Stromal cell of bone marrow (primary cell): ENCODE results near the gene TSR1.

Source experiments
- DNase-seq: peaks from one replicate; pipeline ENCODE4 v3.0.0-alpha.2; 2012; ENCODE audit warnings: low read depth

The TSR1 gene

DNA sequence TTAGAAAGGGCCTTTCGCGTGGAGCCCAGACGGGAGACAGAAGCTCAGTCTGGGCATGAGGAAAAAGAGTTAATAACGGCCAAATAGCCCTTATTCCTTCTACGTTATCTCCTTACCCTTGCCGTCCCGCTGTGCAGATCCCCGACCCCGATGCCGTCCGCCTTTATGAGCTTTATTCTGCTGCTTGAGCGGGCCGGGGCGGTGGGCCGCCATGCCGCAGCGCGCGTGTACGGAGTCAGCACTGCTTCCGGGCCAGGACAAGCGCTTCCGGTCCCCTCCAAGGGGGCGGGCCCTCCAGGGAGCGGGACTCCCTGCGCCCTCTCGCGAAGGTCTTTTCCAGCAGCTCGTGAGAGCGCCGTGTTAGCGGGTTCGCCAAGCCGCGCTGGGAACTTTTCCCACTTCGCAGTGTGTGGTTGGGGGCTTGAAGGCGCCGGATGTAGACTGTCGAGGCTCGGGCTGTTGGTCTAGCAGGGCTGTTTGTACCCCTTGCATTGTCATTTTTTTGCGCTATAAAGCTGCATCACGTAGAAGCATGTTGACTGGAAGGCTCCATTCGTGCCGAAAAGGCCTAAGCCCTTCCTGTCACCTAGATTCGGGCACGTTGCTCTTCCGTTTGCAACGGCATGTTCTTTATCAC, at the start of gene TSR1:
Gene TSR1, minus strand, starts transcription at position 243 of the 637 bp plus-strand sequence. Its CDS starts 30 bp downstream, at position 213.
- DNase-seq: peak; percentile 85

DNA sequence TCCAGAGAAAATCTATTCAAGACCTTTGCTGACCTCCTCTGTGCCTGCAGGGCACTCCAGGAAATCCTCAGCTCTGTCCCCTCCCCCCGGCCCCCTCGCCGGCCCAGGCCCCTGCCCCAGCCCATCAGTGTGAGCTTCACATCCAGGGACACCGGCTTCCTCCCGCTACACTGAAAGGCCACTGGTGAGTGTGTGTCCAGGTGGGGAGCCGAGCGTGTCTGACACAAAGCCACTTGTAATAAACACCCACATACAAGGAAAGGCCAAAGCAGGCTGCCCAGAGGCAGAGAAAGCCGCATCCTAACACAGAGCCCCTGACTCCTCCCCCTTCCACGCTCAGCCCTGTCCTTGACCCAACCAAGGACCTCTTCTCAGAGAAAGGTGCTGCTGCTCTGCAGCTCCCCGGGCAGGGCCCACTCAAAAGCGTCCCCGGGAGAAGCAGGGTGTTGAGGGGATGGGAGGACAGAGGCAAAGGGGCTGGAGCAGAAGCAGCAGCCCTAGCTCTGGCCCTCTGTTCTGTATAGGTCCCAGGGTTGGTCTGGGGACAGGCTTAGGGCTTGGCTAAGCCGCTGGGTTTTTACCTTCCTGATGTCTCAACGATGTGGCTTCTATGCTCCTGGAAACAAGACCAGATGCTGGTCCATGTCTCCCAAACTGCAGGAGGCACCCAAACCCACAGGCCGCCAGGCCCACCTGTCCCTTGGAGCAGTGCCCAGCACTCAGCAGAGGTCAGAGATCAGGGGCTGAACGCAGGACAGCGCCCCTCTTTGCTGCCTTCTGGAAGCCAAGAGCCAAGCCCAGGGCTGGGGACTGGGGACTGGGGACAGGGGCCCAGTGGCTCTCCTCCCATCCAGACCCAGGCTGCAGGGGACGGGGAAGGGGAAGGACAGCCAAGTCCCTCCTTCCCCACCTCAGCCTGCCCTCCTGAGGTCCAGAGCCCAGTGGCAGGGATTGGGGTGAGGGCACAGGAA, 49.3 kb upstream of the TSR1 start:
- no peak for DNase-seq

DNA sequence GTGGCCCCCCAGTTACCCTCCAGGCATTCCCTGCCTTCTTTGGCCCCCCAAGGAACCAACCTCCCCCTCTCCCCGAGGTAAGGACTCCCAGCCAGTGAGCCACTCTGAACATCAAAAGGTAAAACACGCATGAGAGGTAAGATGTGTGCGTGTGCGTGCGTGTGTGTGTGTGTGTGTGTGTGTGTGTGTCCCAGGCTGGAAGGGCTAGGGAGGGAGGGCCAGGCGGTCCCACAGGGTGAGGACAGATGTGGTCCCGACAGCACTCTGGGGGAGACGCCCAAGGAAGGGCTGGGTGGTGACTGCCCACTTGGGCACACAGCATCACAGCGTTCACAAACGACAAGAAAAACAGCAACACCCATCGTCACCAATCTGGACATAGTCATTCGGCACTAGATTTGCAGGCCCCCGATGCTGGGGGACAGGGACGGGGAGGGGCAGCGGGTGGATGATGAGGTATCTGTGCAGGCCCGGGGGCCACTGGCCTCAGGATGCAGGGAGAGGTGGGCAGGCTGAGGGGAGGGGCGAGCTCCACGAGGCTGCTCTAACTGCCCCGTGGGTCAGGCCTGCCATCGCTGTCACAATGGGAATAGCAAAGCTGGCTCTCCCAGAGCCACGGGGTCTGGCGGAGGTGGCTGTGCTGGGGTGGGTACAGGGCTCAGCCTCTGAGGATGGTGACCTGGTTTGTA, 48.3 kb upstream of the TSR1 start:
- no peak for DNase-seq

DNA sequence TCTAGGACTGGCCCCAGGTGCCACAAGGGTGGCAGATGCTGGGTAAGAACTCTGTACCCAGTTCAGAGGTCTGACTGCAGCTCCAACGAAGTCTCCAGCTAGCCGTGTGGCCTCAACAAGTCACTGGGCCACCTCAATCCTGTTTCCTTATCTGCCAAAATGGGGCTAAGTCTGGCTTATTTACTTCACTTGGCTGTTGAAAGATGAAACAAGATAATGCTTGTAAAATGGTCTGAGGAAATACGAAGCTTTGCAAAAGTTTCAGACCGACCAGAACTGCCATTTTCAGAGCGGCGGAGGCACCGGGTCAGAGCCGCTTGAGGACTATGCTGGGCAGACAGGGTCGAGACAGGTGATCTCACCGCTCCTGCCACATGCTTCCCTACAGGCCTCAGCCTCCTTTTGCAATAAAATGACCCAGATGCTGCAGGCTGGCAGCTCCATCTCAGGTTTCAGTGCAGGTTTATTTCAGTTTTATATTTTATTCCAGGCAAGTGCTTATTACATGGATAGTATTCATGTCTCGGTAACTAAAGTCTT, 47.4 kb upstream of the TSR1 start:
- no peak for DNase-seq

DNA sequence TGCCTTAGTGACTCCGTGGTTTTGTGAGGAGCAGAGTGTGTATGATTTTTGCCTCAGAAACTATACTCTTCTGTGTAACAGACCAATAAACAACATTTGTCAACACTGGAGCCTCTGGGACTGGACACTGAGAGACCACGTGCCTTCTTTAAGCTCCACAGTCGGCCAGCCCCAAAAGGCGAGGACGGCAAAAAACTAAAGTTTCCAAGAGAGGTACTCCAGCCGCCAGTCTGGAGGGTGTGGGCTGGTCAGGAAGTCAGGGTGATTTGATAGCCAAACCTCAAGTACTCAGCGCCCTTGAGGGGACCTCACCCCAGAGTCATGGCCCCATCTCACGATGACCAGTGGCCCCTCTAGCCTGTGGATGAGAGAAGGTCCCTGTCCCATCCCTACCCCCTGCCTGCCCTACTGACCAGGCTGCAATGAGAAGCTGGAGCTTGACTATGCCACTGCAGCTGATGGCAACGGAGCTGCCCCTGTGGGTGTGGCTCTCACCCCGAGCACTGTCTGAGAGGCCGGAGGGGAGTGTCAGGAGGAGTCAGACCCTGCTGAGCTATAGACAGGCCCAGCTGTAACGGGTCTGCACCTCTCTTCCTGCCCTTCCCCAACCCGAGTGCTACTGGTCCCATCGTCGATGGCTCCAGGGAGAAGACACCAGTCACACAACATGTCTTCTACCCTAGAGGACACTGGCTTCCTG, 44.8 kb upstream of the TSR1 start:
- no peak for DNase-seq

DNA sequence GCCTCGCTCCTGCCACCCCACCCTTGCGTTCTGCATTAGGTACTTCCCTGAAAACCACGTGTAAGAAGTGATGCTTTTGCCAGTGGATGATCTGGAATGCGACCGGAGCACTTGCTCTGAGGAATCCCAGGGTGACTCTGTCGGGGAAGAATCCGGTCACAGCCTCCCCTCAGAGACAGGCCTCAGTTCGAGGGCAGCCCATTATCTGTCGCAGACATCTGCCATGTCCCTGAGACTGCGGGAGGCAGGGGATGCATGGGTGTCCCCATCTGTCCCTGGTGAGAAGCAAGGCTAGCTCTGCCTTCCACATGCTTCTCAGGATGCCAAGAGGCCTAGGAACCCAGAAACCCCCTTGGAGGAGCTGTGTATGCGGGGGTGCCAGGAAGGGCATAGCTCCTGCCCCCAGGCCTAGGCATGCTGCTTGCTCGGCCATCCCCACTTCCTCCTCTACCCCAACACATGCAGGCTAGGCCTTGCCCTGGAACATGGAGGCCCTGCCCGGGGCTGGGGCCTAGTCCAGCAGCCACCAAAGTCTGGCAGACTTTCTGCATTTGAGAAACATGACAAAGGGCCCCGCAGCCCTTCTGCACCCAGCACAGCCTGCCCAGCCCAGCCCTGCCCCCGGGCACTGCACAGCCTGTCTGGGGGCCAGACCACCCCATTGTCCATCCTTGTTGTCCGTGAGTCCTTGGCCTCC, 44.1 kb upstream of the TSR1 start:
- no peak for DNase-seq

DNA sequence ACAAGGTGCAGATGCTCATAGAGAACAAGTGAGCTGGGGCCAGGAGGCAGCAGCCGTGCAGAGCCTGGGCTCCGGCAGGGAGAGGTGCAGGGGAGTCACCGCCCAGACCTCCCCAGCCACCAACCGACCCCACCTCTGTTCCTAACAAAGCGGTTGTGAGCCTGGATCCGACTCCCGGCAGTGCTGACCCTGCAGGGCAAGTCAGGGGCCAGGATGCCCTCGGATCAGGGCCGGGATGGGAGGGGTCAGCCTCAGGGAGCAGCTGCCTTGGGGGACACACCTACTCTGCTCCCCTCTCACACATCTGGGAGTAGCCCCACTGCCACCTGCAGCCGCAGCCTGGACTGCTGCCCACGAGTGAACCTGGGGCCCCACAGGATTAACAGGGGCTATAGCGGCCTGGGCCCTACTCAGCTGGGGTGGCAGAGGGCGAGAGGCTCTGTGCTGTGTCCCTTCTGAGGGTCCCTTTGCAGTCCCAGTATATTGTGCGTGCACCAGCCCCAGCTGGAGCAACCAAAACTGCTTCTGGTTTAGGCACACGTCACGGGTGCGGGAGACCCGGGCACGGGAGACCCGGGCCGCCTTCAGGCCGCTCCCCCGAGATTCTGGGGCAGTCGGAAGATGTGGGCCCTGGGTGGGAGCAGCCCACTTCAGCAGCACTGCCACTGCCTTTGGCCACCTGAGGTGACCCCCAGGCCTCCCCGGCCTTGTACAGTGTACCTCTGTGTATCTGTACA, 43.4 kb upstream of the TSR1 start:
- DNase-seq: no peak

DNA sequence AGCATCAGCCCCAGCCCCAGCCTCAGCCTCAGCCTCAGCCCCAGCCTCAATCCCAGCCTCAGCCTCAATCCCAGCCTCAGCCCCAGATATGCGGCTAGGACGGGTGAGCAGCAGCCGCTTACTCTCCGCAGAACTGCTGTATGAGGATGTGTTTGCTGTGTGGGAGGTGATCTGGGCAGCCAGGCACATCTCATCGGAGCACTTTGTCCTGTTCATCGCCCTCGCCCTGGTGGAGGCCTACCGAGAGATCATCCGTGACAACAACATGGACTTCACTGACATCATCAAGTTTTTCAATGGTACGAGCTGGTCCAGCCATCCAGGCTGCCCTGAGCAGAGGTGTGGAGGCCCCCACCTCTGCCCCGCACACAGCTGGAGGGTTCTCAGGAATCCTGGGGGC, 42.6 kb upstream of the TSR1 start:
- DNase-seq: no peak

DNA sequence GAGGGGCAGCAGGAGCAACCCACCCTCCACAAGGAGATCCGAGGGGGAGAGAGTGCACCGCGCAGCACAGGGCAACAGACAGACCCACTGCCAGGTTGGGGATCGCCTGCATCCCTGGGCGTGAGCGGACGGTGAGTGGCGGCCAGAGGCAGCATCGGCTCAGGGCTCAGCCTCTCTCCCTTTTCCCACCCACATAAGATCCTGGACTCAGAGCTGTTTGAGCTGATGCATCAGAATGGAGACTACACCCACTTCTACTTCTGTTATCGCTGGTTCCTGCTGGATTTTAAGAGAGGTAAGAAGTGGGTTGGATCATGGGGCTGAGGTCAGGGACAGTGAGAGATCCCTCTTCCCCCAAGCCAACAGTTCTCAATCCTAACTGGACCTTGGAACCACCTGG, 41.4 kb upstream of the TSR1 start:
- no peak for DNase-seq

DNA sequence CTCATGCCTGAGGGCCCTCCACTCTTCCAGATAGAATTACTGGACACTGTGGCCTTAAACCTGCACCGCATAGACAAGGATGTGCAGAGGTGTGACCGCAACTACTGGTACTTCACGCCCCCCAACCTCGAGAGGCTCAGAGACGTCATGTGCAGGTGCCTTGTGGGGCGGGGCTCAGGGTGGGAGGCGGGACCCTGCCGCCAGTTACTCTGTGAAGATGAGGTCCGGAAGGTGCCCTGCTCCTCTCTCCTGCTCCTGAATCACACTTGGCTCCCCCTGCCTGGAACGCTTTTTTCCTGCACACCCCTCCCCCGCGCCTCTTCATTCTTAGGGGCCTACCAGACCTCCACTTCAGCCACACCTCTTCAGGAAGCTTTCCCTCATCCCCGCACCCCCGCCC, 39.9 kb upstream of the TSR1 start:
- DNase-seq: no peak

DNA sequence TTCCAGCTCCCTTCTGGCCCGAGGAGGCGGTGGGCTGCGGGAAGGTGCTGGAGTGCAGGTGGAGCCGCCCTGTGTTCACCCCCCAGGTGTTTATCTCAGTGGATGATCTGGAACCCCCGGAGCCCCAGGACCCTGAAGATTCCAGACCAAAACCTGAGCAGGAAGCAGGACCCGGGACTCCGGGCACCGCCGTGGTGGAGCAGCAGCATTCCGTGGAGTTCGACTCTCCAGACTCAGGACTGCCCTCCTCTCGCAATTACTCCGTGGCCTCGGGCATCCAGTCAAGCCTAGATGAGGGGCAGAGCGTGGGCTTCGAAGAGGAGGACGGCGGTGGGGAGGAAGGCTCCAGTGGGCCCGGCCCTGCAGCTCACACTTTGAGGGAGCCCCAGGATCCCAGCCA, 39.1 kb upstream of the TSR1 start:
- DNase-seq: no peak

DNA sequence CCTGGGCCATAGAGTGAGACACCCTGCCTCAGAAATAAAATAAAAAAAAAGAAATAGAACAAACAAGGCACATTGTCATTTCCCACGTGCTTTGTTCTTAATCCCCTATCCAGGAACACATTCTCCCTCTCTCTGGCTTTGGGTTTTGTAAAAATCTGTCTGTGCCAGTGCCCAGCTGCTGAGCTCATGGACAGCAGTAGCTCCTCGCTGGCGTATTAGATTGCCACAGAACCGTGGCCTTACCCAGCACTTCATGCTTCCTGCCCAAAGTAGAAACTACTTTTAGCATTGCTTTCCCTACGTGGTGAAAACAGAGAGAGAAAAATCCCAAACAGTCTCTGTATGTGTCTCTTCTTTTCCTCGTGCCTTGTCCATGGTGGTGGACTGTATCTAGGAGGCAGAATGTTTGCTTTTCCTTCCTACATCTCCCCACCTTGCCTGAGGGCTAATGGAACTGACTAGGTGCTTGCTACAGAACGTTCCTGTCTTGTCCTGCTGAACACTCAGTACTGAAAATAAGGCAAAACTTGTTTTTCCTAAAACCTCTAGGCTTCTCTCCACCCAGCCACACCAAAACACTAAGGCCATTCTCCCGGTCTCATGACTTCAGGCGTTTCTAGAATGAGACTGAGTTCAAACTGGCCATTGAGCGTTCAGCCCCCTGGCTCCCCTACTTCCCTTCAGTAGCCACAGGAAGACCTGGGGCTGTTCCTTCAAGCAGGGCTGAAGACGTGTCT, 38.5 kb upstream of the TSR1 start:
- no peak for DNase-seq

DNA sequence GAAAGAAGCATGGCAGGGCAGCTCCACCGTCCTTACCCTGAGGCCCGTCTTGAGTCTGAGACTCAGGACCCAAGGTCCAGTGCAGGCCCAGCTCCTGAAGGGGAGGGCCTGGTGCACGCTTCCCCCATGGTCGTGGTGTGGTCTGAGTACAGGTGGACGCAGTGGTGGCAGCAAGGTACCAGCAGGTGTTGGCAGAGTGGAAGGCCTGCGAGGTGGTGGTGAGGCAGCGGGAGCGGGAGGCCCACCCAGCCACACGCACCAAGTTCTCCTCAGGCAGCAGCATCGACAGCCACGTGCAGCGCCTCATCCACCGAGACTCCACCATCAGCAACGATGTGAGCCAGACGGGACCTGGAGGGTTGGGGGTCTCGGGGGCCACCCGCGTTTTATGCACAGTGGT, 36.9 kb upstream of the TSR1 start:
- no peak for DNase-seq

DNA sequence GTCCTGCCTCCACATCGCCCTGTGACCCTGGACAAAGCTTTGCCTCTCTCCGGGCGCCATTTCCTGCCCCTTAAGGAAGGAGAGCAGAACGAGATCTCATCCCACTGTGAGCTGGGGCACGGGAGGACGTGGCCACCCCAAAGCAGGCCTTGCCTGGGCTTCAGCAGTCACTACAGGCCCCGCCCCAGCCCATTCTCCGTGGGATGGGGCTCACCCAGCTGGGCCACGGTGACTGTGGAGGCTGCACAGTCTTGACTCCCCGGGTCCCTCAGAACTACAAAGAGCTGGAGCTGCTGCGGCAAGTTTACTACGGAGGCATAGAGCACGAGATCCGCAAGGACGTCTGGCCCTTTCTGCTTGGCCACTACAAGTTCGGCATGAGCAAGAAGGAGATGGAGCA, 36.4 kb upstream of the TSR1 start:
- no peak for DNase-seq

DNA sequence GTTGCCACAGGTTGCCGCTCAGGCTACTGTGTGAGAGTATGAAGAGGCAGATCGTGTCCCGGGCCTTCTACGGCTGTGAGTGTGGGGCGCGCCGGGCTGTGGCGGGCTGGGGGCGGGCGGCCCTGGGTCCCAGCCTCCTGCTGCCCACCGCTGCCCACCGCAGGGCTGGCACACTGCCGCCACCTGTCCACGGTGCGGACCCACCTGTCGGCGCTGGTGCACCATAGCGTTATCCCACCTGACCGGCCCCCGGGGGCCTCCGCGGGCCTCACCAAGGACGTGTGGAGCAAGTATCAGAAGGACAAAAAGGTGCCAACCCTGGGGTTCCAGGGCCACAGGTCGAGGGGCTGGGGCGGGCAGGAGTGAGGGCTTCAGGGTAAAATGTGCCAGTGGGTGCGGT, 35.9 kb upstream of the TSR1 start:
- DNase-seq: no peak

DNA sequence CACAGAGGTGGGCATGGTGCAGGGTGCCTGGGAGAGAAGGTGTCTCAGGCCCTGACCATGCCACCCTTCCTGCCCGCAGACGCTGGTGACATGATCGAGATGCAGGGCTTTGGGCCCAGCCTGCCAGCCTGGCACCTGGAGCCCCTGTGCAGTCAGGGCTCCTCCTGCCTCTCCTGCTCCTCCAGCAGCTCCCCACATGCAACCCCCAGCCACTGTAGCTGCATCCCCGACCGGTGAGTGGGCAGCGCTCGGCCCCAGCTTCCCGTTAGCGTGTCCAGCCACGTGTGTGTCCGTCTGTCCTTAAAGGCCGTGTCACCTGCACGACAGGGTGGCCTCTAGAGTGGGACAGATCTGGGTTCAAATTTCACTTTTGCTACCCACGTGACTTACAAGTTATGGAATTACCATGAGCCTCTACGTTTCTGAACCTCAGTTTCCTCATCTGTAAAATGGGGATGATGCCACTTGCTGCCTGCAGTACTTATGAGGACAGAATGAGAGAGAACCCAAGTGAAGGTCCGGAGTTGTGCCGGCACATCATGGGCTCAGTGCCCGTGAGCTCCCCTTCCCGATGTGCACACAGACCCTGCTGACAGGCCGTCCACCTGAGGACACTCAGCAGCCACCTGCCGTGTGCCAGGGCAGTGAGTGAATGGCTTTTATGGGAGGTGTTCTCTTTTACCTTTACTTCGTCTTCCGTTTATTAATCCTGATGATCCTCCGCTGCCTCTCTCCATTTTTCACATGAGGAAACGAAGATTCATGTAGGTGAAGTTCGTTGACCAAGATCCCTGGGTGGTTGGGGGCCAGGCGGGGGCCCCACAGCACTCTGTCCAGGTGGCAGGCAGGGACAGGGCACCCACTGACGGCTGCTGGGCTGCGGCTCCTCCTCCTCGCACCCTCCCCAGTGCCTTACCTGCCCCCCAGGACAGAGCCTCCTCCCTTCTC, 35.2 kb upstream of the TSR1 start:
- no peak for DNase-seq

DNA sequence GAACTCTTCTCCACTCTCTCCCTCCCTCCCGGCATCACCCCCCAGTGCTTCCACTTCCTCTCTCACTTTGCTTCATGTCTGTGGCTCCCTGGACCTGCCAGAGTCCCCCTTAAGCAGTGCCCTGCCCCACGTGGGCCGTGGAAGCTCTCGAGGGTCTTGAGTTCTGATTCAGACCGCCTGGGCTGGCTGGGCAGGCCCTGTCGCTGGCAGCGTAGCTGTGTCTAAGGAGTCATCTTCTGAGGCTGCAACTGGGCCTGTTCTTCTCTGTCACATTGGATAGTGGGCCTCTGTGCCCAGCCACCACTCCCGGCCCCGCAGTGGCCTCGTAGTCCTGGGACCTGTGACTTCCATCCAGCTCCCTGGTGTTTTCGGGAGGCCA, 33.9 kb upstream of the TSR1 start:
- DNase-seq: no peak

DNA sequence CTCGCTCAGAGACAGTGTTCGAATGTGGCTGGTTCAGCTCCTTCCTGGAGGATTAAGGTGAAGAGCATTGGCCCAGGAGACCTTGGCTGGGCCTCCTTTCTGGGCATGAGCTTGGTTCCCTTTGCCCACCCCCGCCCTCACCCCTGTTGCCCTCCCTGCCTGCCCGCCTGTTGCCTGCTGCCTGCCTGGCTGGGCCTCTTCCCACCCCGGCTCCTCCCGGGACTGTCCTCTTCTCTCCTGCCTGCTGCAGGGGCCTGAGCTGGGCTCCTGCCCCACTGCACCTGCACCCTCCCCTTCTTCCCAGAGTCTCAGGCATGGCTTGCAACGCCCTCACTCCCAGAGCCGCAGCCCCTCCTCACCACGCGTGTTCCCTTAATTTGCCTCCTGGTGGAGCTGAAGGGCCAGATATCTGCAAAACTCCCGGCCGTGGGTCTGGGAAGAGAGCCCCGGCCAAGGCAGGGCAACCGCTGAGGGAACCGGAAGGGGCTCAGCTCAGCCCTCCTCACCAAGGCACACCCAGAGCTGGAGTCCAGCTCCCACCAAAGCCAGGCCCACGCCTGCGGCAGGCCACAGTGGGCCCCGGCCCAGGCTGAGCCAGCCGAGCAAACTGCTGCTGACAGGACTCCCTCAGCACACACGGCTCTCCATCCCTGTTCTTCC, 33.4 kb upstream of the TSR1 start:
- DNase-seq: no peak
